ENCODE results near the gene G6PD. TPM values are rescaled to one million over a fixed set of nuclear protein-coding genes. Genes with fewer than 3 reads are reported as not detected.

G6PD gene
- total and polyA plus RNA-seq, 3 donors from 2014 or later, result 206 to 419 (median 263) TPM

- intact Hi-C loops (cut with DNase I; ENCODE audit: low total_unique reads), result no loop called here
- Histone ChIP-seq H3K9me3 (no peaks in the 10 kb centered on the region), H3K4me3 (no peak overlapping the region), H3K36me3 (ENCODE audit: low read depth, missing control alignments) (no peaks in the 10 kb centered on the region), H3K27me3 (no peaks in the 10 kb centered on the region), H3K4me1 (peaks cover 7% of the 10 kb centered on the region), H3K27ac (no peak overlapping the region)
- TF ChIP-seq POLR2A (IDR thresholded peaks at IDR 0.05), result no peak
- TF ChIP-seq CTCF (IDR thresholded peaks at IDR 0.05), result no peak
- DNase-seq, result no peak
- 95 to 100% methylated on average over 1 to 8 of the region's 20 CpGs for WGBS, 2 donors
These were observed 58.1 kb downstream of the G6PD start for GRCh38 chrX:154488336-154489075.

DNA sequence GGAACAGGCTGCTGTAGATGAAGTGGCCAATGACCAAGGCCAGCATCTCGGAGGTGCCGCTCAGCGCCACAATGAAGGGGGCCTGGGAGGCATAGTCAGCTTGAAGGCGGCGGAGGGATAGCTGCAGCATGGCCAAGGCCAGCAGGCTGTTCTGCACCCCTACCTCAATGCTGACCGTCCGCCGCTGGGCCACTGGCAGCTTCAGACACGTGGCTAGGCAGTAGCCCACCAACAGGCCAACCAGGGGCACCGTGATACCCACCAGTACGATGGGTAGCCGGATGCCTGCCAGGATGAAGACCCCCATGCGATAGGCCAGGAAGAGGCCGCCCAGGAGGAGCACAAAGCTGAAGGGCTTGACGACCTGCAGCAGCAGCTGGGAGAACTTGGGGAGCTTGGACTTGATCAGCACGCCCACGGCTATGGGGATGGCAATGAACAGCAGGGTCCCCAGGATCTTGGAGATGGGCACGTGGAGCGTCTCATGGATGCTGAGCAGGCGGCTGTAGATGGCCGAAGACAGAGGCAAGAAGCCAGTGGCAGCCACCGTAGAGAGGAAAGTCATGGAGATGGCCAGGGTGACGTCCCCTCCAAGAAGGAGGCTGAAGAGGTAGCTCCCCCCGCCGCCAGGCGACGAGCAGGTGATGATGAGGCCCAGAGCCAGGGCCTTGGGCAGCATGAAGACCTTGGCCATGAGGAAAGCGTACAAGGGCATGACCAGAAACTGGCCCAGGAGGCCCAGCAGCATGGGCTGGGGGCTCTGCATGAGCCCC is 58.9 kb downstream of the G6PD start:
- Histone ChIP-seq H3K27me3 (no peaks in the 10 kb centered on the region), H3K36me3 (ENCODE audit: low read depth, missing control alignments) (no peaks in the 10 kb centered on the region), H3K4me3 (no peak overlapping the region), H3K9me3 (no peaks in the 10 kb centered on the region), H3K27ac (no peak overlapping the region), H3K4me1 (peaks cover 7% of the 10 kb centered on the region)
- 86 to 96% methylated on average over 10 to 25 of the region's 28 CpGs for WGBS, 2 donors
- intact Hi-C loops (cut with DNase I; ENCODE audit: low total_unique reads), result no loop called here
- TF ChIP-seq POLR2A (IDR thresholded peaks at IDR 0.05) (no peak), CTCF (IDR thresholded peaks at IDR 0.05) (no peak)
- DNase-seq, result no peak

DNA sequence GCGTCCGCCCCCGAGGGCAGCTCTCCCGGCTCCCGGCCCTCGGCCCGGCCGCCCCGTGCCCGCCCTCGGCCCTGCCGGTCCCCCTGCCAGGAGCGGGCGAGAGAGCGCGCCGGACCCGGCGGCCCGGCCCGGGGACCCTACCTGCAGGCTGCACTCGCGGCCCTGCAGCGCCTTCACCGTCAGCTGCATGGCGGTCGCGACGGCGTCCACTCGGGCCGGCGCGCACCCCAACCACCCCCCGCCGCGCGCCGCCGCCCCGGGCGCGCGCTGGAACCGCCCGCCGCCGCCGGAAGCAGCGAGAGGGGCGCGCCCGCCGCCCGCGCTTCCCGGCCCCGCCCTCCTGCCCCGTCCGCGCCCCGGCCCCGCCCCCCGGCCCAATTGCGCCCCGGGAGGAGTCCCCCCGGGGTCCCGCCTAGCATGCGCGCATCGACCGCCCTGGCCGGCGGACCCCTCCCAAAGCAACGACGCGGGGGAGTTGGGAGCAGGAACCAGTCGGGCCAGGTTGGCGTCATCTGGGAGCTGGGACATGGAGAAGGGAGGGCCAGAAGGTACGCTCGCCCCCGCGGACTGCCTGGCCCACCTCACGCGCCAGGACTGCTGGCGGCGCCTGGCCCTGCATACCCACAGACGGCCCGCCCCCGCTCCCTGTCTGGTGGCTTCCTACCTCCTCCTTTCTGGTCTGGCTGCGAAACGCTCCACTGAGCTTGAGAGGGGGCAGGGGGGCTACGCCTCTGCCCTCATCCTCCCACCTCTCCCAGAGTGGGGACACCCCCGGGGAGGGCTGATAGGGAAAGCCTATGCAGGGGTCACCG is 60.0 kb downstream of the G6PD start, which contains the start of gene UBL4A:
Gene UBL4A, minus strand, starts transcription at position 220 of the 812 bp plus-strand sequence. Its CDS starts 31 bp downstream, at position 189.
- no peak for TF ChIP-seq POLR2A (IDR thresholded peaks at IDR 0.05)
- TF ChIP-seq CTCF (IDR thresholded peaks at IDR 0.05), result no peak
- intact Hi-C loops (cut with DNase I; ENCODE audit: low total_unique reads), result no loop called here

DNA sequence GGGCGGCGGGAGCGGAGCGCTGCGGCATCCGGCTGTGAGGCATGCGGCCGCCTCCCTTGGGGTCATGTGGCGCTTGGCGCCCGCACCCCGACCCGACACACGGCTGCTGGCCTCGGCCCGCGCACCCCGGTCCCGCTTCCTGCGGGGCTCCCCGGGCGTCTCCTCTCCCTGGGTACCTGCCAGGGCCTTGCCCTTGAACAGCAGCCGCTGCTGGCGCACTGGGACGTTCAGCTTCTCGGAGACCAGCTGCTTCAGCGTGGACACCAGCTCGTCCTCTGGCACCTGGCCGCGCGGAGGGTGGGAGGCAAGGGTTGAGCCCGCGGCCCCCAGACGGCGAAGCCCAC is 60.6 kb downstream of the G6PD start:
- Histone ChIP-seq H3K36me3 (ENCODE audit: low read depth, missing control alignments) (no peaks in the 10 kb centered on the region), H3K9me3 (no peaks in the 10 kb centered on the region), H3K27ac (peak overlapping the region in 1 of 2 donors; percentile 72), H3K4me3 (peak overlapping the region; percentile 44 to 53), H3K4me1 (peaks cover 7% of the 10 kb centered on the region), H3K27me3 (no peaks in the 10 kb centered on the region)
- TF ChIP-seq CTCF (IDR thresholded peaks at IDR 0.05), result no peak
- DNase-seq, result peak; percentile 60
- WGBS, 2 donors, result 1% methylated on average over 23 of the region's 35 CpGs; no CpG with 5 or more reads in 1 of the 2 donors
- intact Hi-C loops (cut with DNase I; ENCODE audit: low total_unique reads), result no loop called here

More for the DNA sequence above, 60.0 kb downstream of the G6PD start, which contains the start of gene UBL4A:
- Histone ChIP-seq H3K27ac (peak within 1 kb of the TSS in 1 of 2 donors; percentile 72), H3K4me1 (peaks cover 7% of the 10 kb centered on the region), H3K4me3 (peak within 1 kb of the TSS; percentile 53), H3K27me3 (no peaks in the 10 kb centered on the region), H3K36me3 (ENCODE audit: low read depth, missing control alignments) (no peaks in the 10 kb centered on the region), H3K9me3 (no peaks in the 10 kb centered on the region)
- 5% methylated on average over 5 of the region's 95 CpGs; no CpG with 5 or more reads in 1 of the 2 donors for WGBS, 2 donors
- DNase-seq, result peak; percentile 53

Measured in testis (tissue), 3 donors.